HG03457 (cell line): Measurements from ENCODE around the gene CALM3.
A peak's percentile ranks its signal among the peaks of the same experiment; 100 is the strongest.

Experiments used
- ATAC-seq: cut with Tn5 transposase; IDR thresholded peaks from one replicate; pipeline ENCODE4 v1.9.1; 2021; ENCODE audit warnings: moderate number of reproducible peaks; ENCODE audit not compliant: unreplicated experiment

Gene CALM3

DNA sequence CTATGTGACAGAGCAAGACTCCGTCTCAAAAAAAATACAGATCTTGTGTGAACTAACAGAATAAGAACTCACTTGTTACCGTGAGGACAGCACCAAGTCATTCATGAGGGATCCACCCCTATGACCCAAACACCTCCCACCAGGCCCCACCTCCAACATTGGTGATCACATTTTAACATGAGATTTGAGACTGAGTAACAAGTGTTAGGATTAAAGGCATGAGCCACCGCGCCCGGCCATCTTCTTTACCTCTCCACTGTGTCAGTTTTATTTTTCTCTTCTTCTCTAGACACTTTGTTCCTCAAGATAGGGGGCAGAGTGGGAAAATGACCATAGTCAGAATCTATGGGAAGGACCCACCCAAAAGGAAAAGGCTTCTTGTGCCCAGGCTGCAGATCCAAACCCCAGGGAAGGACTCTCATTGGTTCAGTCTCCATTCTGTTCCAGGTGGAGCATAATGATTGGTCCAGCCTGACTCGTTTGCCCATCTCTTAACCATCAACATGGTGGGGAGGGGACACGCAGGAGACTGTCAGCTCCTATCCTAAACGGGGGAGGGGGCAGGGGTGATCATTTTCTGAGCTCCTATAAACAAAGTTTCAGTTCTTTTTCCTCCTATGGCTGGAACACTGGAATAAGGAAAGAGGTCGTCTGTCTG, 1.3 kb upstream of the CALM3 start:
- no peak for ATAC-seq

DNA sequence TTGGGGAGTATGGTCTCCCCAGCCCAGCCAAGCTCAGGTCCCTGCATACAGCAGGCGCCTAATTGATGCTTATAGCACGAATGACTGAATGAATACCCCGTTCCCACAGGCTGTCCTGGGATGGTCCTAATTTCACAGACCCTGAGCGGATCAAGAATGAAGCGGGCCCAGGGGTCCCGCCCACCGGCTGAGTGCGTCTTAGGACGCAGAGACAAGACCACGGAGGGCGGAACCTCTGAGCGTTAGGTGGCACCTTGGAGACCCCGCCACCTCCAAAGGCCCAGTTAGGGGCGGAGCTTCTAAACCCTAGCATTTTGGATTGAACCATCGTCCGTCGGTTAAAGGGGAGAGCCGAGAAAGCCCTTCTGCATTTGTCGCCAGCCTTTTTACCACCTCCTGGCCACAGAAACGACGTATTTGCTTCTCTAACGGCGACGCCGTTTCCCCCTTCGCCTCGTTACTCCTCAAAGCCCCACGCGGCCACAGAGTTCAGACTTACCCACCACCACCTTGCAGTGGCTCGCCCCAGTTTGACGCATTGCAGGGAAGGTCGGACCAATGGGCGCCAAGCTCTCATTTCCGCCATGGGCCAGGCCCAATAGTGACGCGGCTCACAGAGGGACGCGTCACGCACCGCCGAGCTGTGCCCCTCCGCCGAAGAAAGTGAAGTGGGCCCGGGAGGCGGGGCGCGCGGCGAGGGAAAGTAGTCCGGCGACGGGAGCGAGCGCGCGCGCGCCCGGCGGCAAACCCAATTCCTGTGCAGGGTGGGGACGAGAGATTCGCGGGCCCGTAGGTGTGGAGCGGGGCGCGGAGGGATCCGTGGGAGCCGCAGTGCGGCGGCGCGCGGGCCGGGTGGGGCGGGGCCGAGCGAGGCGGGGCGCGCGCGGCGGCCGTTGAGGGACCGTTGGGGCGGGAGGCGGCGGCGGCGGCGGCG, 479 bp upstream of the CALM3 start:
- peak; percentile 56 for ATAC-seq

DNA sequence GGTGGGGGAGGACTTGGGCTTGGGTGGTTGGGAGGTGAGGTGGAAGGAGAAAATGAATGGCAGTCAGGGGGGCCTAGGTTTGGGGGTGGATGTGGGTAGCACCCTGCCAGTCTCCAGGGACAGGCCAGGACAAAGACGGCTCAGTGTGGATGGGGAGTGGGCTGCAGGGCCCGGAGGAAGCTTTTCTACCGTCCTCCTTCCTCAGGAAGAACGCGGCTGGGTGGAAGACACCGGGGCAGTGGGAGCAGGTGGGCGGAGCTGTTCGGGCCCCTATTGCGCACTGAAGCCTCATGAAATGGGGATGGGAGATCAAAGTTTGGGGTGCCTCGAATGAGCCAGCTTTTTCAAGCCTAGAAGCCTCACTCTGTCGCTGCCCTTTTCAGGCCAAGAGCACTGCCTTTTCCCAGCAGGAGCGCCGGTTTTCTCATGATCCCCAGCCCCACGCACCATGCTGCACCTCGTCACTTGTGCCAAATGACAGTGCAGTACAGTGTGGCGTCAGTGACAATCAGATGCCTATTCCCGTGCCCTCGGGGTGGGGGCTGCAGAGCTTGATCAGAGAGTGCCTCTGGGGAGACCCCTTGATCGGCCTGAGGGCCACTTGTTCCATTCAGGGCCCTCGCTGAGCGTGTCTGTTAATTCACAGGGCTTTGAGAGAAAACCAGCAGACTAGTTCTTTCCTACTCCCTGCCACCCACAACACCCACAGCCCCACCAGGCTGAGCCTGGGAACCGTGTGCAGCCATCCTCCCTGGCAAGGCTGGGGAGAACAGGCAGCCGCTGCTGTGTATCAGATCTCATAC, 1.5 kb downstream of the CALM3 start:
- ATAC-seq = no peak

DNA sequence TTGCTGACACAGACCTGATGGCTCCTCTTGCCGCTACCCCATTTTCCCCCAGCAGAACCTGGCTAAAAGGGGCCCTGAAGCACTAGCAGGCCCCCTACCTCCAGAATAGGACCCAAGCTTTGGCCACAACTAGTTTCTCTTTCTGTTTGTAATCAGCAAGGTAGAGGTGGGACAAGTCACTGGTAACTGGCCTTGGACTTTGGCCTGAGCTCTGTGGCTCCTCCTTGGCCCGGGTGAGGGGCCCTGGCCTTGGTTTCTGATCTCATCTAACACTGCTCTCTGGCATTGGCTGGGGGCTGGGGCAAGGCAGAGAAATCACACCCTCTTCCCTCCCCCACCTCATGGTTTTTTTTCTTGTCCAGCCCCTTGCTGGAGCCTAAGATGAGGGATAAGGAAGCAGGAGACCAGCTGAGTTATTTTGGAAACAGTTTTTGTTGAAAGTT, 2.1 kb downstream of the CALM3 start:
- no peak for ATAC-seq

DNA sequence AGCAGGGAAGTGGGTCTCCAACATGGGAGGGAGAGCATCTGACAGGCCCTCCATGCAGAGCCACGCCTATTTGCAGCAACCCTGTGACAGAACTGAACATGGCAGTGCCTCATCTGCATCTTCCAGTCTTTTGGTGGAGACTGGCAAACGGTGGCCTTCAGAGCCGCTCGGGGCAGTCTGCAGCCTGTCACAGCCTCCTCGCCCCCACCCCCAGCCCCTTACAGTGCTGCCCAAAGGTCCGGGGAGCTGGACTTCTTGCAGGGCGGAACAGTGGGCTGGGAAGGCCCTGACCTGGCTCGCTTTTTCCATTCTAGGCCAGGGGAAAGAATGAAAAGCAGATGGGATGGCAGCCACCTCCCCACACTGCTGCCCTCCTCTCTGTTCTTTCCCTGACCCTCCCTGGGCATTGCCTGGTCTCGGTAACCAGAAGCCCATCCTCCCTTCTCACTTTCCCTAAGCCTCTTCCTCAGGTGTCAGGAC, 2.7 kb downstream of the CALM3 start:
- ATAC-seq = no peak

DNA sequence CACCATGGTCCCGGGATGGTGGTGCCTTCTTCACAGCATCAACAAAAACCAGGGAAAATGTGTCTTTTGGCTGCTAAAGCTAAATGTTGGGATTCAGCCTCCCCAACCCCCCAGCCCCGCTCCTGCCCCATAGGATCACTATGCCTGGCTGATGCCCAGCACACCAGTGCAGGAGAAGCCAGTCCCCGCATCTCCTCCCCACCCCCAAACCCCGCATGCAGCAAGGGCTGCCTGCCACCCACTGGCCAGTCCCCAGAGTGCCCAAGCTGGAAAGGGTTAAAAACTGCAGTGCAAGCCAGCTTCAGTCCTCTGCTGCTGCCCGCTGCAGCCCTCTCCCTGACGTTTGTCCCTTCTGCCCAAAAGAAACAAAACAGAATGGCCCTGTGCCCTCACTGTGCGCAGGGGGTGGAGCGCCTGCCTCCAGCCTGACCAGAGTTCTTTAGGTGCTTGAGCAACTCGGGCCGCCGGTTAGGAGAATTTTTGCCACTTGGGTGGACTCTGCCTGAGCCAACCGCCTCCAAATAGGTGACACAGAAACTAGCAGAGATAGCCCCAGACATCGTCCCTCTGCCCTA, 3.7 kb downstream of the CALM3 start:
- no peak for ATAC-seq

DNA sequence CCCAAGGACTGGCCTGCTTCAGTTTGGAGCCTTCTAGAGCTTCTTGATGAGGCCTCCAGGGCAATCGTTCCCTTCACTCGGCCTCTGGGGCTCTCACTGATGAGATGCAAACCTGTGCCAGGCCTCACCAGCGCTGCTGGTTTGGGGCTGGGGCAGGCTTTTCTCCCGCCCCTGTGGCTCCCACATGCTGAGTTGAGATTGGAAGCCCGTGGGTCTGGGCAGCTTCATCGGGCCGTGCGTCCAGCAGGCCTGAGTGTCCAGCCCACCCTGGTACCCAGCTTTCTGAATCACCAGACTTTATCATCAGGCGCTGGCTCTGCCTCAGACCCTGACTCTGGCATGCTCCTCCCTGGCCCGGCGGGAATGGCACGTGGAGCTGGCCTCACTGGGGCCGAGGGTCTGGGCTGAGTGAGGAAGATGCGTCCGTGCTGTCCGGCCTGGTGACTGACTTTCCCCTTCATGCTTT, 4.3 kb downstream of the CALM3 start:
- no peak for ATAC-seq

DNA sequence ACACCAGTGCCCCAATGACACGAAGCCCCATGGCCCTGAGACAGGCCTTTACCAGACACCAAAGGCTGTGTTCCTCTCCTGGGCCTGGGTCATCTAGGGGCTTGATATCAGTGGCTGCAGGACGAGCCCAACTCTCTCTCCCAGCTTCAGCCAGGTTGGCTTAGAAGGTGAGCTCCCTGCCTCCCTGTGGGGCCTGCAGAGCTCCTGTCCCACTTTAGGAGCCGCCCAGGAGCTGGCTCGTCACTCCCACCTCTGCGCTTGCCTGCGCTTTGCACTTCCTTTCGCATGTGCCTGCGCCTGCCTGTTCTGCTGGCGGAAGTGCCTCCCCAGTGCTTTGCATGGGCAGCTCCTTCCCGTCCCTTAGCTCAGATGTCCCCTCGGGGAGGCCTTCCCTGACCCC, 4.9 kb downstream of the CALM3 start:
- ATAC-seq = no peak

DNA sequence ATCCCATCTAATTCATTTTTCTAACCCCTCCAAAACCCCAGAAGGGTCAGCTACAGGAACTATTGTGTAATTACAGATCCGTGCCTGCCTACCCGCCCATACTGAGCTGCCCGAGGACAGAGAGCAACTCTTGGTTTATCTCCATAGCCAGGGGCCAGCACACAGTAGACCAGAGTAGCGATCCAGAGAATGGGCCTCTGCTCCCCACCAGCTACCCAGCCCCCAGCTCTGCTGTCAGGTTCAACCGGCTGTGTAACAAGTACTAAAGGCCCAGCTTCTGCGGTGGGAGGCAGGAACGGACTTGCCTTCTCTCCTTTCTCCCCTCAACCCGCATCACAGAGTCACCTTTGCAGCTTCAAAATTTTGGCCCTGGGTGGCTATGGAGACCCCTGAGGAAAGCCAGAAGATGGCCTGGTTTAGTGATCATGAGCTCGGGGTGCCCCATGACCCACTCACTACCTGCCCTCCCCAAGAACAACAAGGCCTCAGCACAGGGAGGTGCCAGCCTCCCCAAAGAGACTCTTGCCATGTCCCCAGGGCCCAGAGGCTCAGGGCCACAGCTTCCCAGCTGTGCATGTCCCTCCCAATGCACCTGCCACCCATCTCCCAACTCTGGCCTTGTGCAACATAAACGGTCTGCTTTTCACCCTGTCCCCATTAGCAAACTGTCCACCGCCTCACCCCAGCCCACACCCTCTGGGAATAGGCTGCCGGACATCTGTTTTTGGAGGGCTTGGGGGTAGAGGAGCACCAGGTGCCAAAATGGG, 5.7 kb downstream of the CALM3 start:
- ATAC-seq = no peak

DNA sequence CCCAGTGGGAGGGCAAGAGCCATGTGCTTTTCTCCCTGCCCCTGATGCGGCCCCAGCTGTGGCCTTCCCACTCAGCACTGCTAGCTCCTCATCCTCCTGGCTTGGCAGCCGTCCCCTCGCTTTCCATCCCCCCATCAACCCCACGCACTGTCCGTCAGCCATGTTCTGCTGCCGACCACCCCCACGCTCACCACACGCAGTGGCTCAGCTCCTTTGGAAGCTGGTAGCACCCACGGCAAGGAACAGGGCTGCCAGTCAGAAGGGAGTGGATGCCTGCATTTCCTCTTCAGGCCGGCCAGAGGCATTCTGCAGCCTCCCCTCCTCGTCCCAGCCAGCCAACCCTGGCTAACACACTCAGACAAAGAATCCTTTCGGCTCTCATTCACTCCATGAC, 6.3 kb downstream of the CALM3 start:
- no peak for ATAC-seq

DNA sequence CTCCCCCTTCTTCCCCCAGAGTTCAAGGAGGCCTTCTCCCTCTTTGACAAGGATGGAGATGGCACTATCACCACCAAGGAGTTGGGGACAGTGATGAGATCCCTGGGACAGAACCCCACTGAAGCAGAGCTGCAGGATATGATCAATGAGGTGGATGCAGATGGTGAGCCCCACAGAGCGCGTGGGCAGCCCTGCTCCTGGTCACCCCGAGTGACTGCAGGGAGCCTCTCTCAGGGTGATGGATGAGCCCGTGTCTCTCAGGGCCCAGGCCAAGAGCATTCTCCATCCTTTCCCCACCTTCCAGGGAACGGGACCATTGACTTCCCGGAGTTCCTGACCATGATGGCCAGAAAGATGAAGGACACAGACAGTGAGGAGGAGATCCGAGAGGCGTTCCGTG, 7.0 kb downstream of the CALM3 start:
- ATAC-seq = no peak

DNA sequence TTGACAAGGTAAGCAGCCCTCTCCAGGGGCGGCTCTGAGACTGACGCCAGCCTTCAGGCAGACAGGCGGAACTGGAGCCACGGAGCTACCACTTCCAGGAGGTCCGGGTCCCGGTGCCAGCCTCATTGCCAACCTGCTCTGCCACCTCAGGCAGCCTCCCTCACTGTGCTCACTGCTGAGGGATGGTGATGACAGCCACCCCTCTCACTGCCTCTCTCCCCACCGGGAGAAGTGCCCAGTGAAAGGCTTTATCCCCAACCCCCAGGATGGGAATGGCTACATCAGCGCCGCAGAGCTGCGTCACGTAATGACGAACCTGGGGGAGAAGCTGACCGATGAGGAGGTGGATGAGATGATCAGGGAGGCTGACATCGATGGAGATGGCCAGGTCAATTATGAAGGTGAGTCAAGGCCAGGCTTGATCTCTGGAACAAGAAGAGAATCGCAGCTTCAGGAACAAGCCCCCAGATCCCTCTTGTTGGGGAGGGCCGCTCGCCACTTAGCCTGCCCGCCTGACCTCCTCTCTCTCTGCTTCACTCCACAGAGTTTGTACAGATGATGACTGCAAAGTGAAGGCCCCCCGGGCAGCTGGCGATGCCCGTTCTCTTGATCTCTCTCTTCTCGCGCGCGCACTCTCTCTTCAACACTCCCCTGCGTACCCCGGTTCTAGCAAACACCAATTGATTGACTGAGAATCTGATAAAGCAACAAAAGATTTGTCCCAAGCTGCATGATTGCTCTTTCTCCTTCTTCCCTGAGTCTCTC, 7.6 kb downstream of the CALM3 start:
- ATAC-seq = no peak

DNA sequence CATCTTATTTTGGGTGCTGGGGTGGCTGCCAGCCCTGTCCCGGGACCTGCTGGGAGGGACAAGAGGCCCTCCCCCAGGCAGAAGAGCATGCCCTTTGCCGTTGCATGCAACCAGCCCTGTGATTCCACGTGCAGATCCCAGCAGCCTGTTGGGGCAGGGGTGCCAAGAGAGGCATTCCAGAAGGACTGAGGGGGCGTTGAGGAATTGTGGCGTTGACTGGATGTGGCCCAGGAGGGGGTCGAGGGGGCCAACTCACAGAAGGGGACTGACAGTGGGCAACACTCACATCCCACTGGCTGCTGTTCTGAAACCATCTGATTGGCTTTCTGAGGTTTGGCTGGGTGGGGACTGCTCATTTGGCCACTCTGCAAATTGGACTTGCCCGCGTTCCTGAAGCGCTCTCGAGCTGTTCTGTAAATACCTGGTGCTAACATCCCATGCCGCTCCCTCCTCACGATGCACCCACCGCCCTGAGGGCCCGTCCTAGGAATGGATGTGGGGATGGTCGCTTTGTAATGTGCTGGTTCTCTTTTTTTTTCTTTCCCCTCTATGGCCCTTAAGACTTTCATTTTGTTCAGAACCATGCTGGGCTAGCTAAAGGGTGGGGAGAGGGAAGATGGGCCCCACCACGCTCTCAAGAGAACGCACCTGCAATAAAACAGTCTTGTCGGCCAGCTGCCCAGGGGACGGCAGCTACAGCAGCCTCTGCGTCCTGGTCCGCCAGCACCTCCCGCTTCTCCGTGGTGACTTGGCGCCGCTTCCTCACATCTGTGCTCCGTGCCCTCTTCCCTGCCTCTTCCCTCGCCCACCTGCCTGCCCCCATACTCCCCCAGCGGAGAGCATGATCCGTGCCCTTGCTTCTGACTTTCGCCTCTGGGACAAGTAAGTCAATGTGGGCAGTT, 8.6 kb downstream of the CALM3 start:
- no peak for ATAC-seq

DNA sequence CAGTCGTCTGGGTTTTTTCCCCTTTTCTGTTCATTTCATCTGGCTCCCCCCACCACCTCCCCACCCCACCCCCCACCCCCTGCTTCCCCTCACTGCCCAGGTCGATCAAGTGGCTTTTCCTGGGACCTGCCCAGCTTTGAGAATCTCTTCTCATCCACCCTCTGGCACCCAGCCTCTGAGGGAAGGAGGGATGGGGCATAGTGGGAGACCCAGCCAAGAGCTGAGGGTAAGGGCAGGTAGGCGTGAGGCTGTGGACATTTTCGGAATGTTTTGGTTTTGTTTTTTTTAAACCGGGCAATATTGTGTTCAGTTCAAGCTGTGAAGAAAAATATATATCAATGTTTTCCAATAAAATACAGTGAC, 9.3 kb downstream of the CALM3 start:
- no peak for ATAC-seq

DNA sequence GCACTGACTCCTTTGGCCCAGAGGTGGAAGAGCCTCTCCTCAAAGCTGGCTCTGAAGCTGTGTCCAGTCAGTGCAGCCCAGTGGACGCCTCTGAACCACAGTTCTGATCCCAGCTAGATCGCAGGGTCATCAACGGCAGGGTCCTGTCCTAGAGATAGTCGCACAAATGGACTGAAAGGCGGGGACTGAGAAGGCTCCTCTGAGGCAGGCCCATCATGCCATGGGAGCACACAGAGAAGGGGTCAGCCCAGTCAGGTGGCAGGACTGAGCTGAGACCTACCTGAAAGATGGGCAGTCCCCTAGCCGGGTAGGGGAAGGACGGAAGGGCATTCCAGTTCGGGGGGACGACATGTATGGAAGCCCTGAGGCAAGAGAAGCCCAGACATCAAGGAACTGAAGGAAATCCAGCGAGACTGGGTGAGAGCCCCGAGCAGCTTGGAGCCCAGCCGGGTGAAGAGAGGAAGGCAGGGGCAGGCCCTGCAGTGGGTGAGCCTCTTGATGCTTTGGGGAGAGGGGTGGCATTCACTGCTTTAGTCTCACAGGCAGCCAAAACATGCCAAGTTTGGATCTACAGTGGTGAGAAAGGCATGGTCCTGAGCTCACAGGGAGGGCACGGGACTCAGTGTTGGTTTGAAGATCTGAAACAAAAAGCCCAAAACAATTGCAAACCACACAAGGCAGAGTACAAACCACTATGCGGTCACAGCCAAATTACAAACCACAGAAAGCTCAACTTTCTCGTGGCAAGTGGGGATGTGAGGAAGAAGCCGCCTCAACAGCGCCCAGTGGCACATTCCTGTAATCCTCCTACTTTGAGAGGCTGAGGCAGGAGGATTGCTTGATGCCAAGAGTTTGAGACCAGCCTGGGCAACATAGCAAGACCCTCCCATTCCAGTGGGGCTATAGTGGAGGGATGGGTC, 10.0 kb downstream of the CALM3 start:
- no peak for ATAC-seq

DNA sequence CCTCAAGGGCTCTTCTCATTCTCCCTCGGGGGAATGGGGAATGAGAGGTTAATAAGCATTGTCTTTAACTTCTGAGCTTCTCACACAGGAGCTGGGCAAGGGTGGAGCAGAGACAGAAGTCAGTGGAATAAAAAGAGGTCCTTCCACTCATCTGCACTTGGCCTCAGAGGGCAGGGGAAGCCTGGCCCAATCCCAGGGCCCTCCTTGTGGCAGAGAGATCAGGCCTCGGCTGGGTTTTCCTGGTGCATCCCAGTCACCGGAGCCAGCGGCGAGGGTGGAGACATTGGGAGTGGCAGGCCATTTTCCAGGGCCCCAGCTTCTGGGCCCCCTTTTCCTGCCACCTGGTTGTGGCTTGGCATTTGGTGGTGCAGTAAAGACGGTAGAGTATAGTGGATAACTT, 10.6 kb downstream of the CALM3 start:
- no peak for ATAC-seq

DNA sequence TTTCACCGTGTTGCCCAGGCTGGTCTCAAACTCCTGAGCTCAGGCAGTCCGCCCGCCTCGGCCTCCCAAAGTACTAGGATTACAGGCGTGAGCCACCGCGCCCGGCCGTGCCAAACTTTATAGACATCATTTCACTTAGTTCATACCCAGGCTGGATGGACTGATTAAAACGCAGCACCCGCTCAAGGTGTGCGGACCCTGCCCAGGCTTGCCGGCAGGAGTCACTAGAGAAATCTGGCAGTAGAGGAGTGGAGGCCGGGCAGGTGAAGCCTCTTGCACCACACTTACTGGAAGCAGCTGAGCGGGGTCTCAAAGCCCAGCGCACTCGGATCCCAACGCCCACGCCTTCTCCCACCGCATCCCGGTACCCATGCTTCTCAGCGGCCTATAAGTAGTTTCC, 12.4 kb downstream of the CALM3 start:
- no peak for ATAC-seq
